ENCODE results near the gene KRT28. TPM values are rescaled to one million over a fixed set of nuclear protein-coding genes. Genes with fewer than 3 reads are reported as not detected.

The KRT28 gene
- total RNA-seq, 6 donors from 2014 or later, result not detected

DNA sequence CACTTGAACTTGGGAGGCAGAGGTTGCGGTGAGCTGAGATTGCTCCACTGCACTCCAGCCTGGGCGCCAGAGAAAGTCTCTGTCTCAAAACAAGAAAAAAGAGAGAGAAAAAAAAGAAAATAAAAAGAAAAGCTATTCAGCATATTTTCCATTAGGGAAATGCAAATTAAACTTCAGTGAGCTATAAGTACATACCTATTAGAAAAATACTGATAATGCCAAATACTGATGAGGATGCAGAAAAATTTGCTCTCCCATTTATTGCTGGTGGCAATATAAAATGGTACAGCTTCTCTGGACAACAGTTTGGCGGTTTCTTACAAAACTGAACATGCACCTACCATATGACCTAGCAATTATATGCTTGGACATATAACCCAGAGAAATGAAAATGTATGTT is 12.9 kb upstream of the KRT28 start:
- Histone ChIP-seq H3K27me3 (no peaks in the 10 kb centered on the region), H3K4me1 (peaks cover 0 to under 1% (median 0%) of the 10 kb centered on the region in 4 donors), H3K36me3 (peaks cover 0 to 9% (median 2%) of the 10 kb centered on the region in 4 donors), H3K27ac (no peak overlapping the region), H3K4me3 (no peak overlapping the region), H3K9me3 (peaks cover 0 to 2% (median 0%) of the 10 kb centered on the region in 4 donors)
- WGBS, 2 donors, result 79 to 81% methylated on average over 3 of the region's 3 CpGs
- no peak for ATAC-seq (ENCODE audit: low FRiP score in 2 of 2)
- no peak for DNase-seq
- TF ChIP-seq, protein P1, sequence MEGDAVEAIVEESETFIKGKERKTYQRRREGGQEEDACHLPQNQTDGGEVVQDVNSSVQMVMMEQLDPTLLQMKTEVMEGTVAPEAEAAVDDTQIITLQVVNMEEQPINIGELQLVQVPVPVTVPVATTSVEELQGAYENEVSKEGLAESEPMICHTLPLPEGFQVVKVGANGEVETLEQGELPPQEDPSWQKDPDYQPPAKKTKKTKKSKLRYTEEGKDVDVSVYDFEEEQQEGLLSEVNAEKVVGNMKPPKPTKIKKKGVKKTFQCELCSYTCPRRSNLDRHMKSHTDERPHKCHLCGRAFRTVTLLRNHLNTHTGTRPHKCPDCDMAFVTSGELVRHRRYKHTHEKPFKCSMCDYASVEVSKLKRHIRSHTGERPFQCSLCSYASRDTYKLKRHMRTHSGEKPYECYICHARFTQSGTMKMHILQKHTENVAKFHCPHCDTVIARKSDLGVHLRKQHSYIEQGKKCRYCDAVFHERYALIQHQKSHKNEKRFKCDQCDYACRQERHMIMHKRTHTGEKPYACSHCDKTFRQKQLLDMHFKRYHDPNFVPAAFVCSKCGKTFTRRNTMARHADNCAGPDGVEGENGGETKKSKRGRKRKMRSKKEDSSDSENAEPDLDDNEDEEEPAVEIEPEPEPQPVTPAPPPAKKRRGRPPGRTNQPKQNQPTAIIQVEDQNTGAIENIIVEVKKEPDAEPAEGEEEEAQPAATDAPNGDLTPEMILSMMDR (IDR thresholded peaks at IDR 0.05), result no peak
- TF ChIP-seq POLR2AphosphoS5 (IDR thresholded peaks at IDR 0.05) (no peak), POLR2A (IDR thresholded peaks at IDR 0.05) (no peak), EP300 (IDR thresholded peaks at IDR 0.05) (no peak)

DNA sequence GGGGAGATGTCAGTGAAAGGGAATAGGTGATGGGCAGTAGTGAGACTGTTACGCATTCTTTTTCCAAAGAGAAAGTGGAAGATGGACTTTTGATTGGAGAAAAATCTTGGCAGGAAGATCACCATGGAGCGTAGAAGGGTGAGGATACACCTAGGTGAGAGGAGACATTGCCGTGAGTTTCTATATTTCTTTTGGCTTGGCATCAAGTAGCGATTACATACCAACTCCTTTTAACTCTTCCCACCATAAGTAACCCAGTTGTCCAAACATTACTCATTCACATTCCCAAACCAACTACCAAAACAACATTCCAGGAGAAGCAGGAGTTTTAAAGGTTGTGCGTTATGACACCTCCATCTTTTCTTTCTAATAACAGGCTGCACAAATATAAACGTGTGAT is 10.7 kb upstream of the KRT28 start:
- ATAC-seq (ENCODE audit: low FRiP score in 2 of 2), result no peak
- no peak for TF ChIP-seq POLR2A (IDR thresholded peaks at IDR 0.05)
- no peak for TF ChIP-seq POLR2AphosphoS5 (IDR thresholded peaks at IDR 0.05)
- no peak for TF ChIP-seq EP300 (IDR thresholded peaks at IDR 0.05)
- TF ChIP-seq, protein P1 (IDR thresholded peaks at IDR 0.05), result no peak
- no peak for DNase-seq
- H3K27me3 ChIP-seq, result no peaks in the 10 kb centered on the region
- no peak overlapping the region for H3K4me3 ChIP-seq
- no peaks in the 10 kb centered on the region for H3K36me3 ChIP-seq
- H3K27ac ChIP-seq, result no peak overlapping the region
- H3K4me1 ChIP-seq, result no peaks in the 10 kb centered on the region
- H3K9me3 ChIP-seq, result peaks cover 0 to 2% (median 0%) of the 10 kb centered on the region in 4 donors
- 64 to 76% methylated on average over 6 of the region's 6 CpGs for WGBS, 2 donors

DNA sequence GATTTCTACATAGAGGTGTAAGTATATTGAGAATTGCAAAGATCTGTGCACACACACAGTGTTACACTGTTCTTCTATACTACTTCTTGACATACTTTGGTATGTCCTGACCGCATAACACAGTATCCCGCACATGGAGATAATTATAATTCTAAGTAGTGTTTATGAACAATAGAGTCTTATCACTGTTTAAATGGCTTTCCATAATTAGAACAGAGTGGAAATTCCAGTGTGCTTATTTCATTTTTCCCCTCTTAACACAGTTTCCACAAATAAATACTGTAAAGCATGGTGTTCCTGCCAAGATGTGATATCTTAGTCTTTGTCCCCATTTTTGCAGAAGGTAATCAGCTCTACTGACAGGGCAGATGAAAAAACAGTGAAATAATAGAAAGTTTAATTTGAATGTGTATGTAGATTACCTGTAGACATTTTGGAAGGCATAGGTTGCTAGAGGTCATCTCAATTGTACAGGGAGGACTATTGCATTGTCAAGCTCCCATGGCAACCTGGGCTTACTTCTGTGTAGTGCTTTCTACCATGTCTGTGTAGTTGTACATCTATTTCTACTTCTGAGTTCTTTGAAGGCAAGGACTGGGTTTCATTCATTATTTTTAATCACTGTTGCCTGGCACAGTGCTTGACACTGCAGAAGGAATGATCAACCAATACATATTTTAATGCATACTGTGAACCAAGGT is 10.1 kb upstream of the KRT28 start:
- ATAC-seq (ENCODE audit: low FRiP score in 2 of 2) (no peak), DNase-seq (no peak)
- H3K4me1 ChIP-seq, result no peaks in the 10 kb centered on the region
- H3K9me3 ChIP-seq, result peaks cover 0 to 2% (median 0%) of the 10 kb centered on the region in 4 donors
- no peaks in the 10 kb centered on the region for H3K27me3 ChIP-seq
- H3K27ac ChIP-seq, result no peak overlapping the region
- no peaks in the 10 kb centered on the region for H3K36me3 ChIP-seq
- H3K4me3 ChIP-seq, result no peak overlapping the region
- no peak for TF ChIP-seq POLR2A (IDR thresholded peaks at IDR 0.05)
- TF ChIP-seq, protein P1 (IDR thresholded peaks at IDR 0.05), result no peak
- TF ChIP-seq EP300 (IDR thresholded peaks at IDR 0.05), result no peak
- TF ChIP-seq POLR2AphosphoS5 (IDR thresholded peaks at IDR 0.05), result no peak
- 46 to 52% methylated on average over 2 of the region's 2 CpGs for WGBS, 2 donors

DNA sequence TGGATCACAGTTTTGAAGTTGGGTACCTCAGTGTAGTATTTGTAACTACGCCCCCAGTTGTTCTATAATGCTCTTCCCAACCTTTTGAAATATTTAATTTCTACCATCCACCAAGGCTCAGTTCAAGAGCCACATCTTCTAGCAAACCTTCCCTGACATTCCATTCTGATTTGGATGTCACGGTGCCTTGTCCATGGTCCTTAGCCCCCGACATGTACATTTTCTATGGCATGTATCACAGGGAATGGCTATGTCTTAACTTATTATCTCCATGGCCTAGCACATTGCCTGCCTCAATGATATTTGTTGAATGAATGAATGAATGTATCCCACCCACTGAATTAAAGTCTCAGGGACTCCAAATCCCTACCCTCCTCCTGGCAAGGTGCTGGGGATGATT is 6.4 kb upstream of the KRT28 start:
- Histone ChIP-seq H3K27me3 (no peaks in the 10 kb centered on the region), H3K4me1 (peaks cover 0 to 4% (median 0%) of the 10 kb centered on the region in 4 donors), H3K9me3 (no peaks in the 10 kb centered on the region), H3K36me3 (no peaks in the 10 kb centered on the region), H3K4me3 (no peak overlapping the region), H3K27ac (no peak overlapping the region)
- TF ChIP-seq, protein P1 (IDR thresholded peaks at IDR 0.05), result no peak
- no peak for TF ChIP-seq EP300 (IDR thresholded peaks at IDR 0.05)
- TF ChIP-seq POLR2AphosphoS5 (IDR thresholded peaks at IDR 0.05), result no peak
- no peak for TF ChIP-seq POLR2A (IDR thresholded peaks at IDR 0.05)
- no peak for ATAC-seq (ENCODE audit: low FRiP score in 2 of 2)
- WGBS, 2 donors, result 79 to 80% methylated on average over 3 of the region's 3 CpGs
- DNase-seq, result no peak

DNA sequence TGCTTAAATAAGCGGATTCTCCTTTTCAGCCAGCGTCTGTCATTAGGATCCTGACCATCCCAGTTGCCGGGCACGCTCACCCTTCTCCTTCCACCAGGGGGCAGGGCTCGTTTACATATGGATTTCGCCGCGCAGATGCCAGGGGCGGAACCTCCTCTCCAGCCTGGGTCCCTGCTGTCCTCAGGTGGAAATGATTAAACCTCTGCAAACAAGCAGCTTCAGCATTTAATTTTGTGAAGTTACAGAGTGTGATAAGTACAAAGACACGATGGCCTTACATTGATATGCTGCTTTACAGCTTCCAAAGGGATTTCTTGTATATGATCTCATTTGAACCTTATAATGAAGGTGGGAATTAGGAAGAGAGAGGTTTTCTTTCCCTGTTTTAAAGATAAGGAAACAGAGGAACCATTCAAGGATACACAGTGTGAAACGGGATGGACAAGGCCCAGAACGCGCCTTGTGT is 3.9 kb upstream of the KRT28 start:
- Histone ChIP-seq H3K27me3 (no peaks in the 10 kb centered on the region), H3K27ac (no peak overlapping the region)
- peak; percentile 27 to 79 for DNase-seq

More for the DNA sequence above, 3.9 kb upstream of the KRT28 start:
- Histone ChIP-seq H3K4me1 (peaks cover 0 to 4% (median 0%) of the 10 kb centered on the region in 4 donors), H3K4me3 (no peak overlapping the region), H3K36me3 (no peaks in the 10 kb centered on the region), H3K9me3 (no peaks in the 10 kb centered on the region)
- peak; percentile 88 to 90 for ATAC-seq (ENCODE audit: low FRiP score in 2 of 2)
- WGBS, 2 donors, result 10 to 12% methylated on average over 13 of the region's 13 CpGs
- no peak for TF ChIP-seq POLR2A (IDR thresholded peaks at IDR 0.05)
- TF ChIP-seq, protein P1 (IDR thresholded peaks at IDR 0.05), result peak; percentile 68 to 87 (median 79)
